Measurements from ENCODE around the gene UBE2Z. TPM values are rescaled to one million over a fixed set of nuclear protein-coding genes. Genes with fewer than 3 reads are reported as not detected.
A peak's percentile ranks its signal among the peaks of the same experiment; 100 is the strongest.

The UBE2Z gene
- total RNA-seq, 1 donor from 2014 or later = 102 TPM

DNA sequence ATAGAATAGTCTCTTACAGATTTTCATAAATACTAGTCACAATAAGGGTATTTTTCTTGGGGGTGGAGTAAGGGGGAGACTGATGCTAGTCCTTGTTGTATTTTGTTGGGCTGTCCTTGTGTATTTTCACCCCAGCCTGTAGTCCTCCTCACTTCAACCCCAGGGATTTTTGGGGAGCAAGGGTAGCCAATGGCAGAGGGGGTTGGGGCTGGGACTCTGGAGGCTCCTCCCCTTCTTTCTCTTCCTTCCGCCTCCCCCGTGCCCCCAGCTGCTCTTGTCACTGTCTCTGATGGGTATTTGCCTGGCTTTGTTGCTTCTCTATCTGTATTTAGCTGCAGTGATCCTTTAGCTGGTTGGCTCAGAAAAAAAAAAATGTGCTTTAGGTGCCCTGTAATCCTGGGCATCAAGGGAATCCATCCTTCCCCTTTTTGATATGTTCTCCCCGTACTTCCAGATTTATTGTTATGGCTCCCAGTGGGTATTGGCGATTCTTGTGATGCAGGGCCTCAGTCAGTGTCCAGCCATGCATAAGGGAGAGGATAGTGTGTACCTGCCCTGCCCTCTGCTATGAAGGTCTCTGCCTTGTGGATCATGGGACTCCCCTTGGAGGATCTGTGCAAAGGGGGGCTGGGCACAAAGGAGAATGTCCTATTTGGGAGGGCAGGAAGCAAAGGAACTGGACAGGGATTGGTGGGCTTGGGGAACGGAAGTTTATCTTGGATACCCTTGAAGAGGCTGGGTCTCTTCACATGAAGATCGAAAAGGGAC lies 20.0 kb downstream of the UBE2Z start:
- no peak for DNase-seq (ENCODE audit: extremely low spot score, unreplicated experiment)
- Mint-ChIP-seq H3K4me3 (ENCODE audit: unreplicated experiment) (no peak overlapping the region), H3K27ac (ENCODE audit: unreplicated experiment) (peak overlapping the region; percentile 46), H3K9me3 (ENCODE audit: unreplicated experiment) (no peaks in the 10 kb centered on the region), H3K27me3 (ENCODE audit: unreplicated experiment) (no peaks in the 10 kb centered on the region), H3K36me3 (ENCODE audit: unreplicated experiment) (peaks cover 49% of the 10 kb centered on the region), H3K4me1 (ENCODE audit: unreplicated experiment) (peaks cover 11% of the 10 kb centered on the region)
- TF ChIP-seq, protein P1, sequence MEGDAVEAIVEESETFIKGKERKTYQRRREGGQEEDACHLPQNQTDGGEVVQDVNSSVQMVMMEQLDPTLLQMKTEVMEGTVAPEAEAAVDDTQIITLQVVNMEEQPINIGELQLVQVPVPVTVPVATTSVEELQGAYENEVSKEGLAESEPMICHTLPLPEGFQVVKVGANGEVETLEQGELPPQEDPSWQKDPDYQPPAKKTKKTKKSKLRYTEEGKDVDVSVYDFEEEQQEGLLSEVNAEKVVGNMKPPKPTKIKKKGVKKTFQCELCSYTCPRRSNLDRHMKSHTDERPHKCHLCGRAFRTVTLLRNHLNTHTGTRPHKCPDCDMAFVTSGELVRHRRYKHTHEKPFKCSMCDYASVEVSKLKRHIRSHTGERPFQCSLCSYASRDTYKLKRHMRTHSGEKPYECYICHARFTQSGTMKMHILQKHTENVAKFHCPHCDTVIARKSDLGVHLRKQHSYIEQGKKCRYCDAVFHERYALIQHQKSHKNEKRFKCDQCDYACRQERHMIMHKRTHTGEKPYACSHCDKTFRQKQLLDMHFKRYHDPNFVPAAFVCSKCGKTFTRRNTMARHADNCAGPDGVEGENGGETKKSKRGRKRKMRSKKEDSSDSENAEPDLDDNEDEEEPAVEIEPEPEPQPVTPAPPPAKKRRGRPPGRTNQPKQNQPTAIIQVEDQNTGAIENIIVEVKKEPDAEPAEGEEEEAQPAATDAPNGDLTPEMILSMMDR (IDR thresholded peaks at IDR 0.05) = no peak

DNA sequence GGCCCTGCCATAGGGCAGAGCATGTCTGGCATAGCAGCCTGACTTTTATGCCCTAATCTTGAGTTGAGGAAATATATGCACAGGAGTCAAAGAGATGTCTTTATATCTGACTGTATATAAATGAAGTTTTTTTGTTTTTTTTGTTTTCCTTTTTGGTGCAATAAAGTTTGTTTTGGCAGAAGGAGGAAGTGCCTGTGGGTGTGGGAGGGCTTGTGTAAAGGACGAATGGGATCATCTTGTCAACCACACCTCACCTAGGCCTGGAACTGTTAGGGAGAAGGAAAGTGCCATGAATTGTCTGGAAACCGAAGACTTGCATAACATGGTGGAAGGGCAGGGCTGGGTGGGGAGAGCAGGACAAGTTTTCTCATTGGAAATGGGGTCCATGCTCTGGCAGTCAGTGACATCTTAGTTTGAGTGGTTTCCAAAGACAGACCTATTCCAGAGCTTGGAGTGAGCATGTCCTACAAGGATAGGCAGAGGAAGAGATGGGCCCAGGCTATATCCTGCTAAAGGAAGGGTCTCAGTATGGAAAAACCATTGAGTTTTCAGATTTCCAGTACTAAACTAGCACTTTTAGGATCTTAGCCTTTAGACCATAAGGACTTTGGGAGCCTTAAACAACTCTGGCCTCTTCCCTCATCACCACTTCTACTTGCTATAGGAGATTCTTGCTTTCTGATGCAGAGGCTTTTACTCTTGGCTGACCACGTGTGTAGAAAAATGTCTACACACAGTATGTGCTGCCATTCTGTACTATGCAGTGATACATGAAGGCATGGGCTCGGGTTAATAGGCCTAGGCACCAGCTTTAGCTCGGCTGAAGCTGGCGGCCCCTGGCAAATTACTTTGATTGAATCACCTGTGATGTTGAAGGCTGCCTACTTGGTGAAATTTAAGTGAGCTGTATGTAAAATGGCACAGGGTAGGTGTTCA lies 20.9 kb downstream of the UBE2Z start:
- peak overlapping the region; percentile 6 for H3K27ac Mint-ChIP-seq (ENCODE audit: unreplicated experiment)
- peaks cover 11% of the 10 kb centered on the region for H3K4me1 Mint-ChIP-seq (ENCODE audit: unreplicated experiment)
- no peaks in the 10 kb centered on the region for H3K9me3 Mint-ChIP-seq (ENCODE audit: unreplicated experiment)
- H3K36me3 Mint-ChIP-seq (ENCODE audit: unreplicated experiment) = peaks cover 54% of the 10 kb centered on the region
- H3K27me3 Mint-ChIP-seq (ENCODE audit: unreplicated experiment) = no peaks in the 10 kb centered on the region
- no peak for DNase-seq (ENCODE audit: extremely low spot score, unreplicated experiment)
- no peak overlapping the region for H3K4me3 Mint-ChIP-seq (ENCODE audit: unreplicated experiment)
- TF ChIP-seq, protein P1 (IDR thresholded peaks at IDR 0.05) = no peak

DNA sequence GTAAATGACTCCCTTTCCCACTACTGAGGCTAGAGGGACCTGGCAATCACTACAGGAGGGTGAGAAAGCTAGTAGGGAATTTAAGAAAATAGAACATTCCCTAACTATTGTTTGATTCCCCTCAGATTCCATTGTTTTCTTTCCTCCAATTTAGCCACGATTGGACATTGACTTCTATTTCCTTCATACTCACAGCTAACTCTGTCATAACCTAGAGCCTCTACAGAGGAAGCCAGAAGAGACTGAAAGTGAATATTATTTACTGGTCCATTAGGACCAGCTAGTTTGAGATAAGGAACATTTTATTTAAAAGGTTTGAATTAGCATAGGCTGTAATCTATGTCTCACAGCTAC lies 21.6 kb downstream of the UBE2Z start:
- TF ChIP-seq, protein P1 (IDR thresholded peaks at IDR 0.05) = no peak
- no peak overlapping the region for H3K27ac Mint-ChIP-seq (ENCODE audit: unreplicated experiment)
- no peak for DNase-seq (ENCODE audit: extremely low spot score, unreplicated experiment)
- H3K4me1 Mint-ChIP-seq (ENCODE audit: unreplicated experiment) = peaks cover 11% of the 10 kb centered on the region
- H3K36me3 Mint-ChIP-seq (ENCODE audit: unreplicated experiment) = peaks cover 55% of the 10 kb centered on the region
- H3K27me3 Mint-ChIP-seq (ENCODE audit: unreplicated experiment) = no peaks in the 10 kb centered on the region
- H3K4me3 Mint-ChIP-seq (ENCODE audit: unreplicated experiment) = no peak overlapping the region
- H3K9me3 Mint-ChIP-seq (ENCODE audit: unreplicated experiment) = no peaks in the 10 kb centered on the region

GRCh38 chr17:48930435-48930873 lies 22.2 kb downstream of the UBE2Z start:
- Mint-ChIP-seq H3K4me3 (ENCODE audit: unreplicated experiment) (no peak overlapping the region), H3K4me1 (ENCODE audit: unreplicated experiment) (peaks cover 11% of the 10 kb centered on the region), H3K27ac (ENCODE audit: unreplicated experiment) (peak overlapping the region; percentile 59), H3K9me3 (ENCODE audit: unreplicated experiment) (no peaks in the 10 kb centered on the region), H3K36me3 (ENCODE audit: unreplicated experiment) (peaks cover 55% of the 10 kb centered on the region), H3K27me3 (ENCODE audit: unreplicated experiment) (no peaks in the 10 kb centered on the region)
- DNase-seq (ENCODE audit: extremely low spot score, unreplicated experiment) = no peak
- TF ChIP-seq, protein P1 (IDR thresholded peaks at IDR 0.05) = no peak

GRCh38 chr17:48933035-48933434 lies 24.8 kb downstream of the UBE2Z start:
- H3K36me3 Mint-ChIP-seq (ENCODE audit: unreplicated experiment) = peaks cover 54% of the 10 kb centered on the region
- H3K9me3 Mint-ChIP-seq (ENCODE audit: unreplicated experiment) = no peaks in the 10 kb centered on the region
- DNase-seq (ENCODE audit: extremely low spot score, unreplicated experiment) = no peak
- no peak overlapping the region for H3K27ac Mint-ChIP-seq (ENCODE audit: unreplicated experiment)
- no peak overlapping the region for H3K4me3 Mint-ChIP-seq (ENCODE audit: unreplicated experiment)
- H3K4me1 Mint-ChIP-seq (ENCODE audit: unreplicated experiment) = peaks cover 11% of the 10 kb centered on the region
- TF ChIP-seq, protein P1 (IDR thresholded peaks at IDR 0.05) = no peak
- H3K27me3 Mint-ChIP-seq (ENCODE audit: unreplicated experiment) = no peaks in the 10 kb centered on the region
